NCI-H1048 (cell line): Measurements from ENCODE around the gene NMS.
"Not testable (repeated sequence)": the region's sequence is repeated elsewhere in the genome, so short reads cannot be mapped to it uniquely, and the experiment has no call there.

Experiments
- DNase-seq: peaks from one replicate; lab custom pipeline; 2025; lab: John Stamatoyannopoulos, UW

The NMS gene

DNA sequence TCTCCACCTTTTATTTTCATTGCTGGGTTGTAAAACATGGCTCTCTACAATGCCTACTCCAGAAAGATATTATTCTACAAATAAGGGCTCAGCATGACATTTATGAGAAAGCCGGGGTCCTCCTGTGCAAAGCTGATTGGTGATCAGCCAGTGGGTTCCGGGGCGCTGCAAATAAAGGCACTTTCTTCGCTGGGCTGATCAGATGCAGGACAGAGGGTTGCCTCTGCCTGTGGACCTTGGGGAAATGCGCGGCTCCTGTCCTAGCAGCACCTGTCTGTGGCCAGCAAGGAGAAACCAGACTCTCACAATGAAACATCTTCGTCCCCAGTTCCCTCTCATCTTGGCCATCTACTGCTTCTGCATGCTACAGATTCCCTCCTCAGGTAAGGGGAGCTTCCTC is at the start of gene NMS:
NMS (plus strand) TSS at position 301 of the 400 bp plus-strand sequence; CDS start at position 308, 7 bp downstream.
- DNase-seq = no peak

DNA sequence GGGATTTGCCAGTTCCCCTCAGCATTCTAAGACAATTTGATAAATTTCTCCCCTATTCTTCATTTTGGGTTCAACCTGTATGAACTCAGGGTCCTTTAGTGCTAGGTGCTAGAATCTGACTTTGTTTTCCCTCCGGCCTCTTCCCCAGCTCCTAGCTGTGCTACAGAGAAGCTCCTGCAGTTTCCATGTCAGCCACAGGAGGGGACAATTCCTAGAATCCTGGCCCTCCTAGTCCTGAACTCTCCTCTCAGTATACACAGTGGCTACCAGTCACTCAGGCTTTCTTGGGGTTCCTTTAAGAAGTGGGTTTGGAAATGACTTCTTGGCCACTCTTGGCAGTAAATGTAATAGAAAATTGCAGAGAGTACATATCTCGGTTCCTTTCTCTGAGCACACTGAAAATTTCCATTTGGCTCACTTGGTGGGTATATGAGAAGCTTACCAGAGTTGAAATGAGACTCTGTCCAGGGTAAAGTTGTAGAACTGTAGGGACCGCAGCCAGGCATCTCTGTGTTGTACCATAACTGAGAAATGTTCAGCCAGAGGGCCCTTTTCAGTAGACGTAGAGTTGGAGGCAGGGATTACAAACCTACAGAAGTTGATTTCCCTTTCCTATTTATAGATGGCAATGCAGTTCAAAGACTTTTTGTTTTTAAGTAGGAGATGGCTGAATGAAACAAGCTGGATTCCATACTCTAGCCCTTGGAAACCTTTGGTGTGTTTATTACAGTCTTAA is 47.8 kb upstream of the NMS start:
- no peak for DNase-seq

DNA sequence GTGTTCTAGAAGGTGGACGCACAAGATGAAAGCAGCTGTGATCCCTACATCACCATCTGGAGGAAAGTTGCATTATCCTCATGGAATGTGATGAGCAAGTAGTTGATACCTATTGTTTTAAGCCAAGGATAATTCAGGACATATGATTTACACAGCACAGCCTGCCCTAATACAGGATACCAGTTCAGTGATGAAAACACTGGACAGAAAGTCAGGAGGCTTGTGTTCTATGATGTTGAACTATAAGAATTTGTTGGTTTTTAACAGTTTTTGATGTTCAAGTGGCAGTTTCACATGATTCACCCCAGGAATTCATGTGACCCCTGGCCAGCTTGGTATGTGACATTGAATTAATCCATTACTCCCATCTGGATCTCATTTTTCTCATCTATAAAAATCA is 46.7 kb upstream of the NMS start:
- DNase-seq = no peak

- DNase-seq = no peak
Observed at GRCh38 chr2:100424277-100424875, 45.9 kb upstream of the NMS start.

- no peak for DNase-seq
Observed at GRCh38 chr2:100425107-100425506, 45.2 kb upstream of the NMS start.

DNA sequence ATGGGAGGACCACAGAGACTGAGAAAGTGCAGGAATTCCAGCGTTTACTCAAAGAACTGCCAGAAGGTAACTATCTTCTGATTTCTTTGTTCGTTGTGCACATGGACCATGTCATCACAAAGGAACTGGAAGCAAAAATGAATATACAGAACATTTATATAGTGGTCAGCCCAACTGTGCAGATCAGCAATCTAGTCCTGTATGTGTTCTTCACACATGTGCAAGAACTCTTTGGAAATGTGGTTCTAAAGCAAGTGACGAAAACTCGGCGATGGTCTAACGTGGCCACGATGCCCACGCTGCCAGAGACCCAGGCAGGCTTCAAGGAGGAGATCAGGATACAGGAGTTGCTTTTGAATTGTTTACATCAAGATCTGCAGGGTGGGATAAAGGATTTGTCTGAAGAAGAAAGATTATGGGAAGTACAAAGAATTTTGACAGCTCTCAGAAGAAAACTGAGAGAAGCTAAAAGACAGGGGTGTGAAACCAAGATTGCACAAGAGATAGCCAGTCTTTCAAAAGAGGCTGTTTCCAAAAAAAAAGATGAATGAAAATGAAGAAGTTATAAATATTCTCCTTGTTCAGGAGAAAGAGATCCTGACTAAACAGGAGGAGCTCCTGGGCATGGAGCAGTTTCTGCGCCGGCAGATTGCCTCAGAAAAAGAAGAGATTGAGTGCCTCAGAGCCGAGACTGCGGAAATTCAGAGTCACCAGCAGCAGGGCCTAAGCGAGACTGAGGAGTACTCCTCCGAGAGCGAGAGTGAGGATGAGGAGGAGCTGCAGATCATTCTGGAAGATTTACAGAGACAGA is 44.5 kb upstream of the NMS start:
- DNase-seq = no peak

- DNase-seq = no peak
Observed at GRCh38 chr2:100426384-100426720, 43.9 kb upstream of the NMS start.

DNA sequence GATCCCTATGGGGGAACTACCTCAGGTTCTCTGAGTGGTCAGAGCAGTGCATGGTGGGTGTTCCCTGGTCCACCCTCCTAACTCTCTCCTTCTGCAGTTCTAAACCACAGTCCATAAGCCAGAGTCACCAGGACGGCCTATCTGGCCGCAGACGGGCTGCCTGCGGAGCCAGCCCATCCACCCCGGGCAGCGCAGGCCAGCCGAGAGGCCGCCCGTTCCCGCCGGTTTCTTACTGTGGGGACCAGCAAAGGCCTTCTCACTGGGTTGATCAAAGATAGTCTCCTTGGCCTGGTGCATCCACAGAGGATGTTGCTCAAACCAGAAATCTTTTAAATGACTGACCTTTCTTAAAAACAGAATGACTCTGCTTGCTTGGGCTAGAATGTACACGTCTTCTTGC is 43.2 kb upstream of the NMS start:
- no peak for DNase-seq

DNA sequence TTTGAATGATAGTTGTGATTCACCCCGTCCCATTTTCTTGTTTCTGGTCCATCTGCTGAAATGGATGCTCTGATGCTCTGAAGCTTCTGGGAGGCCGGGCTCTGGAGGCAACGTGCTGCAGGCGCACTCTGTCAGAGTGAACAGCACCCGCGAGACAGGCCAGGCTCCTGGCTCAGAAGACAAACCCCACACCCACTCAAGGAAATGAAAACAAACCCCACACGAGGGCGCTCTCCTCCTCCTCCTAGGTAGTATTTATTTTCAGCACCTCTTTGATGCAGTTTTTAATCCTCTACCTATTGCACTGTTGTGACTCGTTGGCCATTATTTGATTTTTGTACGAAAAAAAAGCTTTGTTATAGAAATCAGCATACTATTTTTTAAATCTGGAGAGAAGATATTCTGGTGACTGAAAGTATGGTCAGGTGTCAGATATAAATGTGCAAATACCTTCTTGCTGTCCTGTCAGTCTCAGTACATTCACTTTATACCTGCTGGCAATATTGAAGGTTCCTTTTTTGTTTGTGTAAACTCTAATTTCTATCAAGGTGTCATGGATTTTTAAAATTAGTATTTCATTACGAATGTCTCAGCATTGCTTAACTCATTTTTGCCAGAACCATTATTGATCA is 42.5 kb upstream of the NMS start:
- no peak for DNase-seq

- no peak for DNase-seq
Observed at GRCh38 chr2:100429726-100430125, 40.6 kb upstream of the NMS start.

- no peak for DNase-seq
Observed at GRCh38 chr2:100437751-100438150, 32.5 kb upstream of the NMS start.

- no peak for DNase-seq
Observed at GRCh38 chr2:100446696-100447095, 23.6 kb upstream of the NMS start.

DNA sequence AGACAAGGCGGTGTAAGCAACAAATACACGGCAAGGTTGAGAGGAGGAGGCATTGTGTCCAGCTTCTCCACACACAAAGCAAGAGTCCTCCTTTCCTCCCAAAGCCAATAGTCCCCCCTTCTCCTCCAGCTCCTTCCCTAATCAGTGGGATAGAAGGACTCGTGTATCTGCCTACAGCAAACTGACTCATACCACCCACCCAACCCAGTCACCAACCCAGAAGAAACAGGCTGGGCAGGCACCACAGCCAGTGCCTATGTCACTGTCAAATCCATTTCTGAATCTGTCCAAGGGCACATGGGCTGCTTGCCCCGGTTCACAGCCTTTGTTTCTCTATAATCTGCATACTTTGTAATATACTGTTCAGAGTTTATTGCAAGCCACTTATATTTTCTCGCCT is 19.2 kb upstream of the NMS start:
- DNase-seq = no peak

DNA sequence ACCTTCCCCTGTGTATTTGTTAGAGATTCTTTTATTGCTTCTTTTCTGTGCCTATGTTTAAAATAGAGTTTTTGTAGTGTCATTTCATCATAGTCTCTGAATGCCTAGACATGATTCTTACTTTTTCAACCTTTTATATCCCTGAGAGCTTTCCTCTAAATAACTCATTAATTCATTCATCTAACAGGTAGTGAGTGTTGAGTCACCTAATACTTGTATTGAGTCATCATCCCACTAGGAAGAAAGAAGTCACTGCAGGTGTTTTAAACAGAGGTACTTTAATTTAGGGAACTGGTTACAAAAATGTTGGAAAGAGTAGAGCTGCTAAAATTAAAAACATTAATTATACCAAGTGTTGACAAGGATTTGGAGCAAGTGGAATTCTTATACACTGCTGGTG is 18.5 kb upstream of the NMS start:
- DNase-seq = no peak

GRCh38 chr2:100453853-100454252 is 16.4 kb upstream of the NMS start:
- no peak for DNase-seq

DNA sequence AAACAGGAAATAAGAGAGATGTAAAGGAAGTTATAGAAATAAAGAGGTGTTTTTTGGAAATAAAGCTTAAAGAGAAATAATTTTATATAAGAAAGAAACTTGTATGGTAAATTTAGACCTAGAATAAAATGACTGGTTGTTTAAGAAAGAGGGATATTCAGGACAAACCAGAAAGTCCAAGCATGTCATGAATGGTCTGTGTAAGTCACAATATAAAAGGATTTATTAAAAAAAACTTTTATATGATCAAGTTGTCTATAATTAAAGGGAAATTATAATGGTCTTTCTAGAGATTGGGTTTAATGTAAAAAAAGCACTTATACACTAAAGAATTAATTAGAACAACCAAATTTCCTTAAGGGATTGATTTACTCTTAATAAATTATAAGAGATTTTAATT is 13.9 kb upstream of the NMS start:
- not testable (repeated sequence) for DNase-seq

- DNase-seq = no peak
Observed at GRCh38 chr2:100460904-100461530, 9.3 kb upstream of the NMS start.

GRCh38 chr2:100470898-100471514 is 724 bp downstream of the NMS start:
- no peak for DNase-seq

- DNase-seq = no peak
Observed at GRCh38 chr2:100476606-100477005, 6.3 kb downstream of the NMS start.

DNA sequence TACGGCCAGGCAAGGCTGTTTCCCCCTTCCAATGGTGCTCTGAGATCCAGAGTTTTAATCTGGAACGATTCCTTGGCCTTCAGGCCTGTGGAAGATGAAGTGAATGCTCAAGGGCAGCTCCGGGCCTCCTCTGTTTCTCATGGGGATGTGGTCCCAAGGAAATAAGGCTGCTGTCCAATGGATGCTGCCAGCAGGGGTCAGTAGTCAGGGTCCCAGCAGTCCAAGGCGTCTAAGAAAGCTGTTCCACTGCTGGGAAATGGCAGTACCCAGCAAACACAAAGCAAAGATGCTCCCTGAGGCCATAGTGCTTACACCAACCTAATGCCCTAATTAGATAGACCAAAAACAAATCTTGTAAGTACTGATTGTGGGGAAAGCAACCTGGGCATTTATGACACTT is 12.5 kb downstream of the NMS start:
- DNase-seq = no peak

- no peak for DNase-seq
Observed at GRCh38 chr2:100483895-100484294, 13.6 kb downstream of the NMS start.

DNA sequence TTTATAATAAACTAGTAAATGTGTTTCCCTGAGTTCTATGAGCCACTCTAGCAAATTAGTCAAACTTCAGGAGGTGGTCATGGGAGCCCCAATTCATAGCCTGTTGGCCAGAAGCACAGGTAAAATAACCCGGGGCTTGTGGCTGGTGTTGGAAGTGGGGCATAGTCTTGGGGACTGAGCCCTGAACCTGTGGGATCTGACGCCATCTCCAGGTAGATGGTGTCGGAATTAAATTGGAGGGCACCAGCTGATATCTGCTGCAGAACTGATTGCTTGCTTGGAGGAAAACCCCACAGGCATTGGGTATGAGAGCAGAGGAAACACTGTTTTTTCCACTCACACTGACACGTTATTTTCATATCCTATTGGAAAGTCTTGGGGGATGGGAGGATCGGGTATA is 14.1 kb downstream of the NMS start:
- no peak for DNase-seq
